IgD-negative memory B cell (primary cell): ENCODE results near the gene PTGDR2. TPM values are rescaled to one million over a fixed set of nuclear protein-coding genes. Genes with fewer than 3 reads are reported as not detected.

ENCODE experiments used
- H3K27ac Mint-ChIP-seq, 3 donors: one replicate each; pipeline ENCODE4 v1.8.0; 2020 to 2022; ENCODE audit warnings: mild to moderate bottlenecking in 3 of 3, mixed read lengths in 3 of 3, moderate library complexity in 1 of 3
- H3K27me3 Mint-ChIP-seq: one replicate; pipeline ENCODE4 v1.8.0; 2021; ENCODE audit warnings: mixed read lengths
- H3K36me3 Mint-ChIP-seq: one replicate; pipeline ENCODE4 v1.8.0; 2020; ENCODE audit warnings: mild to moderate bottlenecking, mixed read lengths
- H3K4me1 Mint-ChIP-seq, 3 donors: one replicate each; pipeline ENCODE4 v1.8.0; 2020 to 2022; ENCODE audit warnings: mixed read lengths in 3 of 3, mild to moderate bottlenecking in 1 of 3
- H3K4me3 Mint-ChIP-seq, 4 donors: one replicate each; pipeline ENCODE4 v1.8.0; 2020 to 2022; ENCODE audit warnings: mild to moderate bottlenecking in 4 of 4, mixed read lengths in 4 of 4, moderate library complexity in 3 of 4
- H3K9me3 Mint-ChIP-seq, 3 donors: one replicate each; pipeline ENCODE4 v1.8.0; 2020 to 2021; ENCODE audit warnings: mixed read lengths in 3 of 3, mild to moderate bottlenecking in 1 of 3
- polyA plus RNA-seq: library from polyadenylated mRNA; unstranded; fragments of 300-500 nt; fragmentation: Illumina TruSeq; gene quantifications from one replicate; pipeline ENCODE4 v1.2.3, GENCODE V29; 2021

Gene PTGDR2
- polyA plus RNA-seq, 1 donor from 2014 or later = 0.16 TPM

GRCh38 chr11:60868682-60869450 lies 13.1 kb upstream of the PTGDR2 start:
- H3K27ac Mint-ChIP-seq = peak overlapping the region in 1 of 3 donors; percentile 79
- H3K9me3 Mint-ChIP-seq = no peaks in the 10 kb centered on the region
- H3K4me1 Mint-ChIP-seq = no peaks in the 10 kb centered on the region
- peaks cover 3% of the 10 kb centered on the region for H3K36me3 Mint-ChIP-seq
- no peak overlapping the region for H3K4me3 Mint-ChIP-seq
- H3K27me3 Mint-ChIP-seq = no peaks in the 10 kb centered on the region

GRCh38 chr11:60867871-60868681 lies 12.3 kb upstream of the PTGDR2 start:
- H3K4me1 Mint-ChIP-seq = no peaks in the 10 kb centered on the region
- peaks cover 2% of the 10 kb centered on the region for H3K27me3 Mint-ChIP-seq
- no peak overlapping the region for H3K27ac Mint-ChIP-seq

GRCh38 chr11:60866911-60867870 lies 11.4 kb upstream of the PTGDR2 start, which contains the start of gene ZP1:
Gene ZP1, plus strand, starts transcription at chr11:60867542. Its CDS starts 20 bp downstream, at chr11:60867562.
- H3K4me1 Mint-ChIP-seq = no peaks in the 10 kb centered on the region
- peaks cover 2% of the 10 kb centered on the region for H3K27me3 Mint-ChIP-seq
- no peaks in the 10 kb centered on the region for H3K9me3 Mint-ChIP-seq
- H3K36me3 Mint-ChIP-seq = peaks cover 3% of the 10 kb centered on the region
- H3K27ac Mint-ChIP-seq = peak within 1 kb of the TSS in 1 of 3 donors; percentile 60
- no peak within 1 kb of the TSS for H3K4me3 Mint-ChIP-seq

More at GRCh38 chr11:60867871-60868681, 12.3 kb upstream of the PTGDR2 start:
- H3K4me3 Mint-ChIP-seq = no peak overlapping the region
- H3K36me3 Mint-ChIP-seq = peaks cover 3% of the 10 kb centered on the region
- no peaks in the 10 kb centered on the region for H3K9me3 Mint-ChIP-seq

- Mint-ChIP-seq H3K4me3 (no peak overlapping the region), H3K27ac (peak overlapping the region in 1 of 3 donors; percentile 52), H3K27me3 (peaks cover 2% of the 10 kb centered on the region), H3K4me1 (peaks cover 0 to 1% (median 0%) of the 10 kb centered on the region in 3 donors), H3K36me3 (peaks cover 3% of the 10 kb centered on the region), H3K9me3 (no peaks in the 10 kb centered on the region)
Observed at GRCh38 chr11:60864856-60865513, 9.2 kb upstream of the PTGDR2 start.

GRCh38 chr11:60863550-60864521 lies 8.1 kb upstream of the PTGDR2 start:
- no peak overlapping the region for H3K27ac Mint-ChIP-seq
- H3K4me1 Mint-ChIP-seq = peaks cover 0 to 2% (median 1%) of the 10 kb centered on the region in 3 donors
- no peaks in the 10 kb centered on the region for H3K9me3 Mint-ChIP-seq
- H3K4me3 Mint-ChIP-seq = no peak overlapping the region
- peaks cover 2% of the 10 kb centered on the region for H3K27me3 Mint-ChIP-seq
- H3K36me3 Mint-ChIP-seq = peaks cover 3% of the 10 kb centered on the region

GRCh38 chr11:60862171-60862570 lies 6.4 kb upstream of the PTGDR2 start:
- Mint-ChIP-seq H3K27ac (no peak overlapping the region), H3K27me3 (peaks cover 2% of the 10 kb centered on the region), H3K36me3 (peaks cover 3% of the 10 kb centered on the region), H3K4me3 (no peak overlapping the region), H3K4me1 (peaks cover 0 to 6% (median 1%) of the 10 kb centered on the region in 3 donors), H3K9me3 (no peaks in the 10 kb centered on the region)

- peaks cover 0 to 6% (median 1%) of the 10 kb centered on the region in 3 donors for H3K4me1 Mint-ChIP-seq
- no peaks in the 10 kb centered on the region for H3K9me3 Mint-ChIP-seq
- peaks cover 2% of the 10 kb centered on the region for H3K27me3 Mint-ChIP-seq
- peaks cover 3% of the 10 kb centered on the region for H3K36me3 Mint-ChIP-seq
- H3K4me3 Mint-ChIP-seq = no peak overlapping the region
- H3K27ac Mint-ChIP-seq = no peak overlapping the region
Observed at GRCh38 chr11:60860943-60861342, 5.2 kb upstream of the PTGDR2 start.

- H3K27ac Mint-ChIP-seq = no peak overlapping the region
- H3K9me3 Mint-ChIP-seq = no peaks in the 10 kb centered on the region
- peaks cover 0 to 6% (median 1%) of the 10 kb centered on the region in 3 donors for H3K4me1 Mint-ChIP-seq
- peaks cover 6% of the 10 kb centered on the region for H3K27me3 Mint-ChIP-seq
- no peak overlapping the region for H3K4me3 Mint-ChIP-seq
- H3K36me3 Mint-ChIP-seq = no peaks in the 10 kb centered on the region
Observed at GRCh38 chr11:60859616-60860250, 4.0 kb upstream of the PTGDR2 start.

GRCh38 chr11:60858731-60859464 lies 3.1 kb upstream of the PTGDR2 start:
- H3K9me3 Mint-ChIP-seq = no peaks in the 10 kb centered on the region
- no peak overlapping the region for H3K27ac Mint-ChIP-seq
- peaks cover 0 to 6% (median 1%) of the 10 kb centered on the region in 3 donors for H3K4me1 Mint-ChIP-seq
- peaks cover 6% of the 10 kb centered on the region for H3K27me3 Mint-ChIP-seq
- no peak overlapping the region for H3K4me3 Mint-ChIP-seq
- no peaks in the 10 kb centered on the region for H3K36me3 Mint-ChIP-seq

- Mint-ChIP-seq H3K9me3 (no peaks in the 10 kb centered on the region), H3K4me1 (peaks cover 0 to 6% (median 1%) of the 10 kb centered on the region in 3 donors), H3K27me3 (peaks cover 4% of the 10 kb centered on the region), H3K27ac (no peak overlapping the region), H3K4me3 (no peak overlapping the region), H3K36me3 (no peaks in the 10 kb centered on the region)
Observed at GRCh38 chr11:60858236-60858635, 2.5 kb upstream of the PTGDR2 start.

GRCh38 chr11:60857378-60858232 lies 1.9 kb upstream of the PTGDR2 start:
- H3K27ac Mint-ChIP-seq = peak overlapping the region in 1 of 3 donors; percentile 6
- no peaks in the 10 kb centered on the region for H3K36me3 Mint-ChIP-seq
- H3K9me3 Mint-ChIP-seq = no peaks in the 10 kb centered on the region
- H3K4me1 Mint-ChIP-seq = peaks cover 0 to 6% (median 1%) of the 10 kb centered on the region in 3 donors
- H3K27me3 Mint-ChIP-seq = peaks cover 4% of the 10 kb centered on the region
- no peak overlapping the region for H3K4me3 Mint-ChIP-seq
